Measurements from ENCODE around the gene TCF4.

- TF ChIP-seq CTCF (optimal IDR thresholded peaks at IDR 0.05 in 1 of 3, IDR thresholded peaks at IDR 0.05 in 1 of 3, conservative IDR thresholded peaks at IDR 0.05 in 1 of 3; ENCODE audit: extremely low read depth in 1 of 3, insufficient read depth in 2 of 3, low read length in 3 of 3): no peak
- TF ChIP-seq EZH2 (IDR thresholded peaks at IDR 0.05; ENCODE audit: low read length): no peak
Observed at GRCh38 chr18:55247032-55247431, 341.0 kb downstream of the TCF4 start.

Data from keratinocyte (primary cell).